SK-N-SH treated with all-trans-retinoic acid at 6 μM for 48 hours (cell line): ENCODE measurements around the gene JPT2.

Source experiments
- CREB5 ChIP-seq: fragments of 250-450 bp; sonication (Bioruptor Pico); IDR thresholded peaks from 2 replicates; pipeline ENCODE4 v1.5.1; 2020; ENCODE audit warnings: low read depth, mild to moderate bottlenecking, moderate library complexity
- CSDC2 ChIP-seq: fragments of 250-450 bp; sonication (Bioruptor Pico); IDR thresholded peaks from 2 replicates; pipeline ENCODE4 v1.5.0; 2020; ENCODE audit warnings: mild to moderate bottlenecking, moderate library complexity
- ESRRG ChIP-seq: fragments of 250-450 bp; sonication (Bioruptor Pico); IDR thresholded peaks from 2 replicates; pipeline ENCODE4 v1.6.1; 2021; ENCODE audit warnings: mild to moderate bottlenecking
- PPARA ChIP-seq: fragments of 250-450 bp; sonication (Bioruptor Pico); IDR thresholded peaks from 2 replicates; pipeline ENCODE4 v1.5.0; 2020; ENCODE audit warnings: mild to moderate bottlenecking, borderline replicate concordance
- SNAI2 ChIP-seq: fragments of 250-450 bp; sonication (Bioruptor Pico); IDR thresholded peaks from 2 replicates; pipeline ENCODE4 v1.5.0; 2020; ENCODE audit warnings: mild to moderate bottlenecking, moderate library complexity
- ZFP3 ChIP-seq: fragments of 250-450 bp; sonication (Bioruptor Pico); IDR thresholded peaks from 2 replicates; pipeline ENCODE4 v1.5.0; 2020; ENCODE audit warnings: mild to moderate bottlenecking, moderate library complexity
- ZNF8 ChIP-seq: fragments of 450-650 bp; formaldehyde crosslinking; IDR thresholded peaks from 2 replicates; pipeline ENCODE4 v1.5.0; 2020; ENCODE audit warnings: mild to moderate bottlenecking, moderate library complexity

- TF ChIP-seq CSDC2 (CRISPR knock-in tag) (no peak), ZNF8 (CRISPR knock-in tag) (no peak), ESRRG (CRISPR knock-in tag) (no peak), CREB5 (CRISPR knock-in tag) (no peak), SNAI2 (CRISPR knock-in tag) (no peak), PPARA (no peak), ZFP3 (CRISPR knock-in tag) (no peak)
These were observed 67.3 kb downstream of the JPT2 start for GRCh38 chr16:1745181-1745899.
